Smooth muscle cell of the coronary artery (primary cell): ENCODE data around the gene PPFIA1. TPM values are rescaled to one million over a fixed set of nuclear protein-coding genes. Genes with fewer than 3 reads are reported as not detected.

ENCODE experiments used
- total RNA-seq: library from RNA; depleted of rRNA; stranded (reverse); fragments of >200 nt; gene quantifications from 2 replicates; pipeline ENCODE4 v1.2.3, GENCODE V29; 2014; ENCODE audit warnings: low replicate concordance

Gene PPFIA1
- 32.0 and 52.5 TPM in 2 replicates for total RNA-seq

DNA sequence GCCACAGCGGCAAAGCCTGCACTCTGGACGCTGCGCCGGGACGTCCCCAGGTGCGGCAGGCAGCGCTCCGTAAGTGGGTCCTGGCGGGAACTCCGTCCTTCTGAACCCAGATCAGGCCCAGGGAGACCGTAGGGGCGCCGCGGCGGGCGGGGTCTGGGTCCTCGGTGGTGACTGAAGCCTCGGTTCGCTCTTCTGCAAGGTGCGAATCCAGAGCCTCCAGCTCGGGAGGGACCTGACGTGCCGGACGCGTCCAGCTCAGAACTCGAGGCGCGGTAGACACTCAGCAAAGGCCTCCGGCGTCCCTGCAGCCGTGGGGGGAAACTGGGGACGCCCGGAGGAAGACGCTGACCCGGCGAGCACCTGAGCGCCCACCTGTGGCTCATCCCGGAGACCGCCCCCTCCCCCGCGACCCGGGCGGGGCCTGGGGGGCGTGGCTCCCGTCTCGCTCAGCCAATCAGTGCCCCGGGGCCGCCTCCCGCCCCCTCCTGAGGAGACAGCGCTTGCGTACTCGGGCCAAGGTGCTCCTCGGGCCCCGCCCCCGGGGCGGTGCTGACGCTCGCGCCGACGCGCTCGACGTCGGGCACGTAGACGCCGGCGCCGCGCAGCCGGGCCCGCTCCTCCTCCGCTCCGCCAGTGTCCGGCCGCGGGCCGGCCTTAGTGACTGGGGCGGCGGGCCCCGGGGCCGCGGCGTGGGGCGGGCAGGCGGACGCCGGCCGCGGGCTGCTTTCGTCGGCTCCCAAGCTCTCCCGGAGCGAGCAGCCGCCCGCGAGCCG, at the start of gene PPFIA1:
PPFIA1 (plus strand) TSS at position 587 of the 773 bp plus-strand sequence. CDS start 1,483 bp downstream, outside the sequence.

DNA sequence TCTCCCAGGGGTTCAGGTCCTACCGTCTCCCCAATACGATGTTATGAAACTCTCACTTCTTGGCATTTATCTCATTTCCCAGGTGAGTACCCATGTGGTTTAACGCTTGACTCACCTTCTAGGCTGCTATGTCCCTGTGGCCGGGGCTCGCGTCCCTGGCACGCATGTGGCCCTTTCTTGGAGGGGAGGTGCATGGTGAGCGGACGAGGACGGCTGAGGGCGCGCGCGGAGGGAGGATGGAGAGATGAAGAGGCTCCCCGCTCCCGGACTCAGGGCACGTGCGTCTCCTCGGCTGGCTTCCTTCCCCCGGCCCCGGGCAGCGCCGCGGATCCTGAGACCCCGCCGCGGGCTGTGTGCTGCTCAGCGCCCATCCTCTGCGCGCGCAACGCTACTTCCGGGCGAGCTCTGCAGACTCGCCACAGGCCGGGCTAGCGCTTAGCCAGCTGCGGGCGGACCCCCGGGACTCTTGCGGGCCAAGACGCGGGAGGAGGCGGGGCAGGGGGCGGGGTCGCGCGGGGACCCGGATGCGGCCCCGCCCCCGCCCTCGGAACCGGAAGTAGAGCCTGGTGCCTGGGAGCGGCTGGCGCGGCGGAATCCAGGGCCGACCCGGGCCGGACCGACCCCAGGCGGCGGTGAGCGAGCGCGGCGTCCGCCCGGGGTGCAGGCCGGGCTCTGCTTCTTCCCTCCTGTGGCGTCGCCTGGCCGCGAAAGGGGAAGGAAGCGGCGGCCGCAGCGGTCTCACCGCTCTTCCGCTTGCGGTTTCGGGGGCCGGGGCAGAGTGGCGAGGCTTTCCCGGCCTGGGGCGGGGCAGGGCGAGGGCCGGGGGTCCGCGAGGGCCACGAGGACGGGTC, 127.7 kb downstream of the PPFIA1 start, which contains the start of gene CTTN:
CTTN (plus strand) TSS at position 547 of the 851 bp plus-strand sequence. CDS start 8,769 bp downstream, outside the sequence.

Other genes with a start within 250 kb of the PPFIA1 start
- gene ANO1, start 192.4 kb upstream of the PPFIA1 start, total RNA-seq: 0.23 and 5.3 TPM in 2 replicates
- gene FADD, start 67.4 kb upstream of the PPFIA1 start, total RNA-seq: 24.0 and 42.6 TPM in 2 replicates
- 352 and 521 TPM in 2 replicates for gene CTTN, start 127.8 kb downstream of the PPFIA1 start, total RNA-seq